CD4-positive, alpha-beta memory T cell (primary cell): ENCODE measurements around the gene ZNF791. TPM values are rescaled to one million over a fixed set of nuclear protein-coding genes. Genes with fewer than 3 reads are reported as not detected.
A peak's percentile ranks its signal among the peaks of the same experiment; 100 is the strongest.

Experiments used
- CTCF ChIA-PET: fragments of 350-600 bp; sonication (Branson Sonifier 250); formaldehyde crosslinking; loops from one replicate; lab custom pipeline; 2021; ENCODE audit warnings: inconsistent platforms; ENCODE audit not compliant: partially characterized antibody; lab: Charles Lee
- POLR2A ChIA-PET: fragments of 350-600 bp; sonication (Branson Sonifier 250); formaldehyde crosslinking; loops from one replicate; lab custom pipeline; 2021; ENCODE audit not compliant: partially characterized antibody; lab: Charles Lee
- DNase-seq, 5 donors: peaks; one replicate each; pipeline versions ENCODE4 v3.0.0 to v3.0.0-alpha.2; 2020 to 2022; ENCODE audit warnings: mixed read lengths in 1 of 5
- H3K27ac ChIP-seq: one replicate; pipeline ENCODE4 v1.7.0; 2013; ENCODE audit warnings: low read depth, low read length
- H3K27me3 ChIP-seq: 2 replicates; pipeline ENCODE4 v1.7.0; 2013; ENCODE audit warnings: mild to moderate bottlenecking, low read length, moderate library complexity; ENCODE audit not compliant: insufficient read depth
- H3K36me3 ChIP-seq: 2 replicates; pipeline ENCODE4 v1.7.0; 2013; ENCODE audit warnings: mild to moderate bottlenecking, low read length, moderate library complexity; ENCODE audit not compliant: insufficient read depth
- H3K4me1 ChIP-seq: 2 replicates; pipeline ENCODE4 v1.7.0; 2013; ENCODE audit warnings: mild to moderate bottlenecking, low read length, moderate library complexity; ENCODE audit not compliant: insufficient read depth
- H3K4me3 ChIP-seq, 2 donors: one replicate each; pipeline ENCODE4 v1.7.0; 2013; ENCODE audit warnings: low read length in 2 of 2, mild to moderate bottlenecking in 1 of 2
- H3K9me3 ChIP-seq, 2 donors: one replicate each; pipeline ENCODE4 v1.7.0; 2013; ENCODE audit warnings: low read length in 2 of 2, control low read depth in 1 of 2; ENCODE audit not compliant: control insufficient read depth in 1 of 2
- H3K27ac Mint-ChIP-seq, 7 donors: one replicate each; pipeline ENCODE4 v1.8.0; 2020 to 2021; ENCODE audit warnings: mixed read lengths in 7 of 7, mild to moderate bottlenecking in 6 of 7, inconsistent platforms in 3 of 7, moderate library complexity in 3 of 7
- H3K27me3 Mint-ChIP-seq, 2 donors: one replicate each; pipeline ENCODE4 v1.8.0; 2020 to 2021; ENCODE audit warnings: mixed read lengths in 2 of 2
- H3K36me3 Mint-ChIP-seq, 2 donors: one replicate each; pipeline ENCODE4 v1.8.0; 2020 to 2021; ENCODE audit warnings: mixed read lengths in 2 of 2, inconsistent platforms in 1 of 2, mild to moderate bottlenecking in 1 of 2
- H3K4me1 Mint-ChIP-seq, 4 donors: one replicate each; pipeline ENCODE4 v1.8.0; 2020 to 2021; ENCODE audit warnings: mixed read lengths in 4 of 4, mild to moderate bottlenecking in 1 of 4
- H3K4me3 Mint-ChIP-seq, 8 donors: one replicate each; pipeline ENCODE4 v1.8.0; 2020 to 2021; ENCODE audit warnings: mixed read lengths in 8 of 8, mild to moderate bottlenecking in 7 of 8, moderate library complexity in 6 of 8, inconsistent platforms in 3 of 8
- H3K9me3 Mint-ChIP-seq, 8 donors: one replicate each; pipeline ENCODE4 v1.8.0; 2020 to 2021; ENCODE audit warnings: mixed read lengths in 8 of 8, mild to moderate bottlenecking in 5 of 8, inconsistent platforms in 3 of 8, moderate library complexity in 1 of 8
- intact Hi-C: fragments of 100-400 bp; cut with micrococcal nuclease; formaldehyde crosslinking; loops from one replicate; pipeline ENCODE4 v1.15.1; 2023
- polyA plus RNA-seq, 2 donors: library from polyadenylated mRNA; unstranded; fragments of 300-500 nt; fragmentation: Illumina TruSeq; gene quantifications; one replicate each; pipeline ENCODE4 v1.2.3, GENCODE V29; 2021
- total RNA-seq, 2 experiments: library from RNA; stranded (reverse); gene quantifications; one replicate each; pipeline ENCODE4 v1.2.3, GENCODE V29; 2021

The ZNF791 gene
- total and polyA plus RNA-seq, 4 experiments from 2014 or later = 11.5 to 46.3 (median 31.6) TPM

DNA sequence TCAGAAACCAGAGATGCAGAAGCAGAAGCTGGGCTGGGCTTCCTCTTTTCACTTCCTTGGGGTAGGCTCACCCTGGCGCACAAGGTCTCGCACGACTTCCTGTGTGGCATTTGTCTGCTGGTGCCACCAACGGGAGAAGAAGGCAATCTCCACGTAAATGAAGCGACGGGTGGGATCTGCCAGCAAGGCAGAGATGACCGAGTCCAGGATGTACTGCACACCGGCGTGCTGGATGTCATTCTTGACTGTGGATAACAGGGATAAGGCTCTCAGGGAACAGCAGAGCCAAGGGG lies 54.5 kb downstream of the ZNF791 start:
- Histone ChIP-seq H3K36me3 (peaks cover 36% of the 10 kb centered on the region), H3K27me3 (no peaks in the 10 kb centered on the region), H3K27ac (peak overlapping the region; percentile 96), H3K4me1 (peaks cover 45% of the 10 kb centered on the region), H3K9me3 (no peaks in the 10 kb centered on the region), H3K4me3 (peak overlapping the region; percentile 65 to 91)
- intact Hi-C loops = loop anchor here (1.0 kb wide), 1 partner anchor 16 kb away; the partner anchor contains the start of gene DHPS
- peak overlapping the region; percentile 91 to 99 (median 94) for H3K4me3 Mint-ChIP-seq
- peak; percentile 37 to 73 (median 54) for DNase-seq
- CTCF ChIA-PET = interaction anchor here (1.4 to 1.5 kb wide), 2 partner anchors 95 to 101 kb away, joined by 3 read pairs; no protein-coding TSS in a partner anchor
- peak overlapping the region; percentile 90 to 99 (median 97) for H3K27ac Mint-ChIP-seq
- H3K27me3 Mint-ChIP-seq = no peaks in the 10 kb centered on the region
- peaks cover 19 to 42% of the 10 kb centered on the region in 2 donors for H3K36me3 Mint-ChIP-seq
- no peaks in the 10 kb centered on the region for H3K9me3 Mint-ChIP-seq
- POLR2A ChIA-PET = interaction anchor here (1.0 to 2.5 kb wide), 5 partner anchors 14 to 126 kb away, joined by 3 to 11 read pairs (median 9); partner anchors contain the start of genes JUNB, TRIR, ZNF490 and ZNF791
- H3K4me1 Mint-ChIP-seq = peaks cover 22 to 64% (median 44%) of the 10 kb centered on the region in 4 donors

- H3K4me3 ChIP-seq = peak overlapping the region; percentile 65 to 91
- peak overlapping the region; percentile 91 to 99 (median 94) for H3K4me3 Mint-ChIP-seq
- ChIA-PET POLR2A (interaction anchor here (0.6 to 2.5 kb wide), 11 partner anchors 10 to 170 kb away, joined by 3 to 11 read pairs (median 4); partner anchors contain the start of genes DHPS, GET3, JUNB and TRIR), CTCF (interaction anchor here (1.0 to 1.5 kb wide), 4 partner anchors 11 to 102 kb away, joined by 3 to 4 read pairs (median 4); partner anchors contain the start of gene DHPS)
- H3K9me3 Mint-ChIP-seq = no peaks in the 10 kb centered on the region
- H3K27me3 Mint-ChIP-seq = no peaks in the 10 kb centered on the region
- intact Hi-C loops = loop anchor here (1.0 to 2.0 kb wide), 4 partner anchors 16 to 171 kb away; partner anchors contain the start of genes DHPS, ZNF490 and ZNF791
- peaks cover 33% of the 10 kb centered on the region for H3K36me3 ChIP-seq
- H3K9me3 ChIP-seq = no peaks in the 10 kb centered on the region
- peaks cover 15 to 42% of the 10 kb centered on the region in 2 donors for H3K36me3 Mint-ChIP-seq
- DNase-seq = no peak
- H3K27ac Mint-ChIP-seq = peak overlapping the region; percentile 90 to 99 (median 97)
- H3K4me1 Mint-ChIP-seq = peaks cover 24 to 69% (median 46%) of the 10 kb centered on the region in 4 donors
- H3K27ac ChIP-seq = peak overlapping the region; percentile 96
- peaks cover 50% of the 10 kb centered on the region for H3K4me1 ChIP-seq
- no peaks in the 10 kb centered on the region for H3K27me3 ChIP-seq
Measured at GRCh38 chr19:12665671-12666264, 55.0 kb downstream of the ZNF791 start.

DNA sequence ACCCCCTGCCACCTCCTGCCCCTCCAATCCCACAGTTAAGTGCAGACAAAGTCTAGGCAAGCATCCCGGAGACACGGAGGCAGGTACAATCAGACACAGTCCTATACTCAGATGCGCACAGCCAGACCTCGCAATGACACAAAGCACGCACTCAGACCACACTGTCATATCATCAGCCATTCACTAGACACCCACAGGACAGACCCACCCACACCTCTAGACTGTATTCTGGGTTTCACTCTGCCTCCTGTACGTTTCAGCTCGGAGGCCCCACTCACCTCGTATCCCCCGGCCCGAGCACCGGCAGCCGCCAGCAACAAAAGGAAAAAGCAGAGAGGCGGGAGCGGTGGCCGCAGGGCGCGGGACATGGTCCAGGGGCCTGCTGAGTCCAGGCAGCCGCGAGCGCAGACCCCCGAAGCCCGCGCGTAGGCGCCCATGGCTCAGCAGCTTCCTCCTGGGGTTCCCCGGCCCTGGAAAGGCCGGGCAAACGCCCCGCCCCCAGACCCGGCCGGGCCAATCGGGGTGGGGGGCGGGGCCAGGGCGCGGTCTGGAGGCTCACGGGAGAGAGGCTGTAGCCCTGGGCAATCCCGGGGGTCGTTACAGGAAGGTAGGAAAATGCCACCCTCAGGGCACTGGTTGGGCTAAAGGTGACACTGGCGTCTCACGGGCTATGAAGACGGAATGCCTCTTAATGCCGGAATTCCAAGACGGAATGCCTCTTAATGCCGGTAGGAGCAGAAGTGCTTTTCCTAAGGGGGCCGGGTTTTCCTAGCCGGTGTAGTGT lies 55.7 kb downstream of the ZNF791 start, which contains the start of the genes MAN2B1 and WDR83:
MAN2B1 (minus strand) TSS at position 478 of the 784 bp plus-strand sequence; CDS start at position 437, 41 bp downstream.
WDR83 (plus strand) TSS at position 543 of the 784 bp plus-strand sequence. CDS start 2,984 bp downstream, outside the sequence.
- H3K4me1 Mint-ChIP-seq = peaks cover 24 to 70% (median 46%) of the 10 kb centered on the region in 4 donors
- peaks cover 26% of the 10 kb centered on the region for H3K36me3 ChIP-seq

GRCh38 chr19:12667731-12668302 lies 57.1 kb downstream of the ZNF791 start:
- POLR2A ChIA-PET = interaction anchor here (0.7 to 2.4 kb wide), 8 partner anchors 10 to 335 kb away, joined by 3 to 35 read pairs (median 4); partner anchors contain the start of genes DHPS, TRIR, ZNF490 and ZNF791
- H3K36me3 ChIP-seq = peaks cover 19% of the 10 kb centered on the region
- DNase-seq = no peak
- H3K27ac ChIP-seq = peak overlapping the region; percentile 98
- no peaks in the 10 kb centered on the region for H3K9me3 ChIP-seq
- no peaks in the 10 kb centered on the region for H3K27me3 Mint-ChIP-seq
- intact Hi-C loops = loop anchor here (2.0 kb wide), 2 partner anchors 57 to 173 kb away; partner anchors contain the start of genes ZNF490 and ZNF791
- peaks cover 12 to 41% of the 10 kb centered on the region in 2 donors for H3K36me3 Mint-ChIP-seq
- H3K27ac Mint-ChIP-seq = peak overlapping the region in 6 of 7 donors; percentile 8 to 100 (median 98)
- peaks cover 27 to 77% (median 50%) of the 10 kb centered on the region in 4 donors for H3K4me1 Mint-ChIP-seq
- H3K4me1 ChIP-seq = peaks cover 52% of the 10 kb centered on the region
- no peaks in the 10 kb centered on the region for H3K9me3 Mint-ChIP-seq
- no peaks in the 10 kb centered on the region for H3K27me3 ChIP-seq
- H3K4me3 Mint-ChIP-seq = peak overlapping the region; percentile 91 to 99 (median 94)
- H3K4me3 ChIP-seq = no peak overlapping the region
- CTCF ChIA-PET = interaction anchor here (3.1 kb wide), 1 partner anchor 28 kb away, joined by 11 read pairs; no protein-coding TSS in a partner anchor

More for the DNA sequence above, 55.7 kb downstream of the ZNF791 start, which contains the start of the genes MAN2B1 and WDR83:
- Mint-ChIP-seq H3K27me3 (no peaks in the 10 kb centered on the region), H3K27ac (peak within 1 kb of the TSS; percentile 90 to 99 (median 97)), H3K9me3 (no peaks in the 10 kb centered on the region), H3K4me3 (peak within 1 kb of the TSS; percentile 91 to 99 (median 94)), H3K36me3 (peaks cover 8 to 35% of the 10 kb centered on the region in 2 donors)
- no peaks in the 10 kb centered on the region for H3K9me3 ChIP-seq
- no peaks in the 10 kb centered on the region for H3K27me3 ChIP-seq
- ChIA-PET POLR2A (interaction anchor here (0.5 to 2.5 kb wide), 13 partner anchors 10 to 171 kb away, joined by 3 to 11 read pairs (median 4); partner anchors contain the start of genes DHPS, GET3, JUNB and TRIR), CTCF (interaction anchor here (1.0 to 1.5 kb wide), 4 partner anchors 10 to 102 kb away, joined by 3 to 4 read pairs (median 4); partner anchors contain the start of gene DHPS)
- intact Hi-C loops = loop anchor here (1.0 to 2.0 kb wide), 3 partner anchors 26 to 172 kb away; partner anchors contain the start of genes ZNF490 and ZNF791
- DNase-seq = peak; percentile 73 to 81 (median 78)
- peak within 1 kb of the TSS; percentile 98 for H3K27ac ChIP-seq
- peaks cover 52% of the 10 kb centered on the region for H3K4me1 ChIP-seq
- H3K4me3 ChIP-seq = peak within 1 kb of the TSS; percentile 65 to 91

GRCh38 chr19:12668346-12668745 lies 57.6 kb downstream of the ZNF791 start:
- no peaks in the 10 kb centered on the region for H3K27me3 ChIP-seq
- no peak for DNase-seq
- Mint-ChIP-seq H3K27ac (peak overlapping the region; percentile 99 to 100 (median 100)), H3K36me3 (peaks cover 8 to 37% of the 10 kb centered on the region in 2 donors), H3K9me3 (no peaks in the 10 kb centered on the region), H3K27me3 (no peaks in the 10 kb centered on the region), H3K4me1 (peaks cover 27 to 77% (median 50%) of the 10 kb centered on the region in 4 donors), H3K4me3 (peak overlapping the region; percentile 90 to 99 (median 96))
- no peaks in the 10 kb centered on the region for H3K9me3 ChIP-seq
- peak overlapping the region; percentile 78 to 95 for H3K4me3 ChIP-seq
- ChIA-PET CTCF (interaction anchor here (3.1 to 6.7 kb wide), 2 partner anchors 29 to 105 kb away, joined by 11 to 51 read pairs; no protein-coding TSS in a partner anchor), POLR2A (interaction anchor here (0.7 to 2.4 kb wide), 9 partner anchors 10 to 335 kb away, joined by 3 to 35 read pairs (median 4); partner anchors contain the start of genes DHPS, JUNB, TRIR and ZNF490)
- H3K4me1 ChIP-seq = peaks cover 52% of the 10 kb centered on the region
- peaks cover 21% of the 10 kb centered on the region for H3K36me3 ChIP-seq
- intact Hi-C loops = no loop called here
- H3K27ac ChIP-seq = peak overlapping the region; percentile 98

GRCh38 chr19:12668932-12669269 lies 58.2 kb downstream of the ZNF791 start:
- intact Hi-C loops = loop anchor here (1.0 kb wide), 2 partner anchors 12 to 27 kb away; partner anchors contain the start of genes DHPS and FBXW9
- H3K27me3 Mint-ChIP-seq = no peaks in the 10 kb centered on the region
- peaks cover 18% of the 10 kb centered on the region for H3K36me3 ChIP-seq
- H3K27me3 ChIP-seq = no peaks in the 10 kb centered on the region
- ChIA-PET POLR2A (interaction anchor here (0.9 to 2.4 kb wide), 14 partner anchors 8 to 336 kb away, joined by 3 to 35 read pairs (median 4); partner anchors contain the start of genes DHPS, JUNB, TRIR and ZNF490), CTCF (interaction anchor here (0.8 to 6.7 kb wide), 5 partner anchors 29 to 106 kb away, joined by 3 to 51 read pairs (median 6); partner anchors contain the start of genes ZNF490 and ZNF791)
- H3K4me3 Mint-ChIP-seq = peak overlapping the region; percentile 90 to 99 (median 96)
- peaks cover 27 to 73% (median 48%) of the 10 kb centered on the region in 4 donors for H3K4me1 Mint-ChIP-seq
- no peaks in the 10 kb centered on the region for H3K9me3 ChIP-seq
- H3K9me3 Mint-ChIP-seq = no peaks in the 10 kb centered on the region
- H3K27ac ChIP-seq = peak overlapping the region; percentile 98
- peaks cover 9 to 36% of the 10 kb centered on the region in 2 donors for H3K36me3 Mint-ChIP-seq
- peak overlapping the region; percentile 78 to 95 for H3K4me3 ChIP-seq
- H3K4me1 ChIP-seq = peaks cover 52% of the 10 kb centered on the region
- peak; percentile 60 to 93 (median 71) for DNase-seq
- H3K27ac Mint-ChIP-seq = peak overlapping the region; percentile 99 to 100 (median 100)
